ENCODE data around the gene SCYGR3. TPM values are rescaled to one million over a fixed set of nuclear protein-coding genes. Genes with fewer than 3 reads are reported as not detected.
A peak's percentile ranks its signal among the peaks of the same experiment; 100 is the strongest.

The SCYGR3 gene
- total RNA-seq, 1 experiment from 2014 or later = not detected

DNA sequence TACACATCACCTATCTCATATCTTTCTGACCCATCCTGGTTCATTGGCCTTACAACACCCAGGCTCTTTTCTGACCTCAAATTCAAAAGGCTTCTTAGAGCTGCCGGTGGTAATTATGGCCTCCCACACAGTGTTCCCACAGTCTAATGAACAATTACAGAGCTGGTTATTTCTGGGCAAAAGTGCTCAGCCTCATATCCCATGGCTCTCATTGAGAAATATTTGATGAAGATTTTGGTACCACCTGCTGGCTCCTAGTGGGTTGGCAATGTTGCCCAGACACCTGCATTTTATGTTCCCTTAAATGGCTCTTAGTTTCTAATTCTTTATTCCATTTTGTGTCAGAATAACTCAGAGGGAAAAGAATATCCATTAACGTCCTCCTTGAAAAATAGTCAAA lies 36.0 kb downstream of the SCYGR3 start:
- no CpG with 5 or more reads among the region's 2 CpGs for WGBS (ENCODE audit: extremely low coverage, insufficient read length, low lambda C conversion rate)
- no peak overlapping the region for H2AK5ac ChIP-seq (ENCODE audit: insufficient read length, low read length)
- no peaks in the 10 kb centered on the region for H3K4me1 ChIP-seq (ENCODE audit: insufficient read depth, low read length)
- Mint-ChIP-seq H3K27ac (no peak overlapping the region), H3K4me3 (no peak overlapping the region), H3K27me3 (ENCODE audit: low read depth) (no peaks in the 10 kb centered on the region), H3K4me1 (peaks cover 6 to 7% of the 10 kb centered on the region in 2 experiments), H3K9me3 (peaks cover 15 to 17% of the 10 kb centered on the region in 2 experiments), H3K36me3 (ENCODE audit: insufficient read depth in 1 of 3, low read depth in 3 of 3) (peaks cover 5 to 12% (median 7%) of the 10 kb centered on the region in 3 experiments; a peak in 5 of 7 replicates)
- H3K4ac ChIP-seq (ENCODE audit: low read depth, low read length) = no peak overlapping the region
- H4K91ac ChIP-seq (ENCODE audit: insufficient read length, low read depth, low read length) = no peak overlapping the region
- H3K18ac ChIP-seq (ENCODE audit: insufficient read length, low read depth, low read length) = no peak overlapping the region
- TF ChIP-seq, protein P1, sequence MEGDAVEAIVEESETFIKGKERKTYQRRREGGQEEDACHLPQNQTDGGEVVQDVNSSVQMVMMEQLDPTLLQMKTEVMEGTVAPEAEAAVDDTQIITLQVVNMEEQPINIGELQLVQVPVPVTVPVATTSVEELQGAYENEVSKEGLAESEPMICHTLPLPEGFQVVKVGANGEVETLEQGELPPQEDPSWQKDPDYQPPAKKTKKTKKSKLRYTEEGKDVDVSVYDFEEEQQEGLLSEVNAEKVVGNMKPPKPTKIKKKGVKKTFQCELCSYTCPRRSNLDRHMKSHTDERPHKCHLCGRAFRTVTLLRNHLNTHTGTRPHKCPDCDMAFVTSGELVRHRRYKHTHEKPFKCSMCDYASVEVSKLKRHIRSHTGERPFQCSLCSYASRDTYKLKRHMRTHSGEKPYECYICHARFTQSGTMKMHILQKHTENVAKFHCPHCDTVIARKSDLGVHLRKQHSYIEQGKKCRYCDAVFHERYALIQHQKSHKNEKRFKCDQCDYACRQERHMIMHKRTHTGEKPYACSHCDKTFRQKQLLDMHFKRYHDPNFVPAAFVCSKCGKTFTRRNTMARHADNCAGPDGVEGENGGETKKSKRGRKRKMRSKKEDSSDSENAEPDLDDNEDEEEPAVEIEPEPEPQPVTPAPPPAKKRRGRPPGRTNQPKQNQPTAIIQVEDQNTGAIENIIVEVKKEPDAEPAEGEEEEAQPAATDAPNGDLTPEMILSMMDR (conservative IDR thresholded peaks at IDR 0.05) = no peak
- no peak overlapping the region for H3T11ph ChIP-seq (ENCODE audit: low read length)
- no peak for DNase-seq
- no peaks in the 10 kb centered on the region for H3K23me2 ChIP-seq (ENCODE audit: insufficient read length, low read depth, low read length, poor library complexity, severe bottlenecking)
- no peak overlapping the region for H3K14ac ChIP-seq (ENCODE audit: insufficient read depth, low read length)
- H3K27ac ChIP-seq (ENCODE audit: insufficient read length, low read depth, low read length) = no peak overlapping the region
- H2BK20ac ChIP-seq (ENCODE audit: low read depth, low read length, poor library complexity, severe bottlenecking) = peak overlapping the region; percentile 34
- H3K79me1 ChIP-seq (ENCODE audit: insufficient read depth, low read depth, low read length, poor library complexity, severe bottlenecking) = no peaks in the 10 kb centered on the region
- H3K79me2 ChIP-seq (ENCODE audit: insufficient read depth, low read length) = no peaks in the 10 kb centered on the region
- H4K20me1 ChIP-seq (ENCODE audit: control insufficient read depth, insufficient read depth, insufficient read length) = no peaks in the 10 kb centered on the region
- no peak overlapping the region for H4K5ac ChIP-seq (ENCODE audit: insufficient read length, low read depth, low read length)
- no peak overlapping the region for H3K23ac ChIP-seq (ENCODE audit: insufficient read length, low read depth, low read length)
- no peak overlapping the region for H2BK15ac ChIP-seq (ENCODE audit: low read depth, low read length)
- H3K9me3 ChIP-seq (ENCODE audit: control insufficient read depth, low read depth, low read length) = peaks cover 4% of the 10 kb centered on the region
- H2BK120ac ChIP-seq (ENCODE audit: low read depth, low read length, poor library complexity, severe bottlenecking) = no peak overlapping the region
- H2BK12ac ChIP-seq (ENCODE audit: insufficient read length, low read depth, low read length) = no peak overlapping the region
- no peak overlapping the region for H3K4me2 ChIP-seq (ENCODE audit: insufficient read depth, insufficient read length, low read length)
- no peak overlapping the region for H4K8ac ChIP-seq (replicated peaks; ENCODE audit: insufficient read length, low read depth, low read length)
- H2BK5ac ChIP-seq (ENCODE audit: insufficient read length, low read length) = no peak overlapping the region
- H3K56ac ChIP-seq (ENCODE audit: insufficient read length, low read depth, low read length) = no peak overlapping the region
- no peak overlapping the region for H2AFZ ChIP-seq (ENCODE audit: low read length)
- no peaks in the 10 kb centered on the region for H3K27me3 ChIP-seq (ENCODE audit: insufficient read depth, low read length)
- no peak overlapping the region for H3K9ac ChIP-seq (ENCODE audit: extremely low read depth, insufficient read length, low read length)
